HG02938 (cell line): Measurements from ENCODE around the gene PIANP.
A peak's percentile ranks its signal among the peaks of the same experiment; 100 is the strongest.
"Not testable (repeated sequence)": the region's sequence is repeated elsewhere in the genome, so short reads cannot be mapped to it uniquely, and the experiment has no call there.

Experiments used
- ATAC-seq: cut with Tn5 transposase; IDR thresholded peaks from one replicate; pipeline ENCODE4 v1.9.1; 2021; ENCODE audit warnings: mild to moderate bottlenecking, moderate library complexity; ENCODE audit not compliant: unreplicated experiment

The PIANP gene

GRCh38 chr12:6708351-6708750, 7.7 kb upstream of the PIANP start:
- not testable (repeated sequence) for ATAC-seq

- ATAC-seq = no peak
These were observed 3.0 kb upstream of the PIANP start for GRCh38 chr12:6703631-6704030.

GRCh38 chr12:6701078-6701768, 608 bp upstream of the PIANP start:
- ATAC-seq = no peak

- ATAC-seq = no peak
These were observed 498 bp downstream of the PIANP start for GRCh38 chr12:6699989-6700645.

- no peak for ATAC-seq
These were observed 1.2 kb downstream of the PIANP start for GRCh38 chr12:6699259-6699988.

- ATAC-seq = no peak
These were observed 2.1 kb downstream of the PIANP start for GRCh38 chr12:6698352-6699046.

GRCh38 chr12:6697584-6698351, 2.8 kb downstream of the PIANP start:
- ATAC-seq = no peak

- peak; percentile 51 for ATAC-seq
These were observed 3.7 kb downstream of the PIANP start for GRCh38 chr12:6696690-6697583.

GRCh38 chr12:6695313-6696045, 5.1 kb downstream of the PIANP start:
- ATAC-seq = no peak

GRCh38 chr12:6694701-6695100, 5.9 kb downstream of the PIANP start:
- ATAC-seq = no peak

- no peak for ATAC-seq
These were observed 6.7 kb downstream of the PIANP start for GRCh38 chr12:6693832-6694355.

GRCh38 chr12:6692888-6693287, 7.7 kb downstream of the PIANP start:
- no peak for ATAC-seq

GRCh38 chr12:6691473-6691872, 9.1 kb downstream of the PIANP start:
- ATAC-seq = no peak

GRCh38 chr12:6688999-6689882, 11.4 kb downstream of the PIANP start, which contains the start of gene ZNF384:
Gene ZNF384, minus strand, starts transcription at chr12:6689375. Its CDS starts 9,855 bp downstream, at chr12:6679520.
- ATAC-seq = peak; percentile 87

GRCh38 chr12:6688543-6688998, 12.0 kb downstream of the PIANP start:
- ATAC-seq = peak; percentile 2

GRCh38 chr12:6685814-6686213, 14.8 kb downstream of the PIANP start:
- no peak for ATAC-seq

GRCh38 chr12:6684609-6685008, 16.0 kb downstream of the PIANP start:
- ATAC-seq = no peak
